HG03442 (cell line): Measurements from ENCODE around the gene COX7B.
"Not testable (repeated sequence)": the region's sequence is repeated elsewhere in the genome, so short reads cannot be mapped to it uniquely, and the experiment has no call there.

Experiments used
- ATAC-seq: cut with Tn5 transposase; IDR thresholded peaks from one replicate; pipeline ENCODE4 v1.9.1; 2021; ENCODE audit warnings: mild to moderate bottlenecking, moderate library complexity; ENCODE audit not compliant: unreplicated experiment

Gene COX7B

GRCh38 chrX:77899081-77899828 lies at the start of gene COX7B:
TSS of gene COX7B (plus strand) at chrX:77899468. CDS start at chrX:77899554, 86 bp downstream.
- peak; percentile 61 for ATAC-seq

DNA sequence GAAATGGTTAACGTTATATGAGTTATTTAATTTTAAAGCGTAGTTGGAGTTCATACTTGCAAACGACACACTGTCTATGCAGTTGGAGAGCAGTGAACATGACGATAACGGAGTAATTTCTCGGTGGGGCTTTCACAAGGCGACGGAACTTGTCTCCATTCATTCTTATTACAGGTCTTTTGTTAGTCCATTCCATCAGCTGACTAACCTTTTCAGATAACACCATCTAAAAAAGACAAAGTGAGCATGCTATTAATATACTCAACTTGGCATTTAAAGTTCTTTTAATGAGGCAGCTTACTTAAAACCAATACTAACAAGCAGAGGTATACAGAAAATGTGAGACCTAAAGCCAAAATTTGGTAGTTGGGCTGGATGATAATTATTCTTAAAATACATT lies 23.9 kb upstream of the COX7B start:
- no peak for ATAC-seq

DNA sequence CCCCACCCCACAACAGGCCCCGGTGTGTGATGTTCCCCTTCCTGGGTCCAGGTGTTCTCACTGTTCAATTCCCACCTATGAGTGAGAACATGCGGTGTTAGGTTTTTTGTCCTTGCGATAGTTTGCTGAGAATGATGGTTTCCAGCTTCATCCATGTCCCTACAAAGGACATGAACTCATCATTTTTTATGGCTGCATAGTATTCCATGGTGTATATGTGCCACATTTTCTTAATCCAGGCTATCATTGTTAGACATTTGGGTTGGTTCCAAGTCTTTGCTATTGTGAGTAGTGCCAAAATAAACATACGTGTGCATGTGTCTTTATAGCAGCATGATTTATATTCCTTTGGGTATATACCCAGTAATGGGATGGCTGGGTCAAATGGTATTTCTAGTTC lies 17.9 kb upstream of the COX7B start:
- ATAC-seq, result not testable (repeated sequence)

- ATAC-seq, result no peak
Measured at GRCh38 chrX:77892887-77893286, 6.4 kb upstream of the COX7B start.

- no peak for ATAC-seq
Measured at GRCh38 chrX:77893713-77894112, 5.6 kb upstream of the COX7B start.

DNA sequence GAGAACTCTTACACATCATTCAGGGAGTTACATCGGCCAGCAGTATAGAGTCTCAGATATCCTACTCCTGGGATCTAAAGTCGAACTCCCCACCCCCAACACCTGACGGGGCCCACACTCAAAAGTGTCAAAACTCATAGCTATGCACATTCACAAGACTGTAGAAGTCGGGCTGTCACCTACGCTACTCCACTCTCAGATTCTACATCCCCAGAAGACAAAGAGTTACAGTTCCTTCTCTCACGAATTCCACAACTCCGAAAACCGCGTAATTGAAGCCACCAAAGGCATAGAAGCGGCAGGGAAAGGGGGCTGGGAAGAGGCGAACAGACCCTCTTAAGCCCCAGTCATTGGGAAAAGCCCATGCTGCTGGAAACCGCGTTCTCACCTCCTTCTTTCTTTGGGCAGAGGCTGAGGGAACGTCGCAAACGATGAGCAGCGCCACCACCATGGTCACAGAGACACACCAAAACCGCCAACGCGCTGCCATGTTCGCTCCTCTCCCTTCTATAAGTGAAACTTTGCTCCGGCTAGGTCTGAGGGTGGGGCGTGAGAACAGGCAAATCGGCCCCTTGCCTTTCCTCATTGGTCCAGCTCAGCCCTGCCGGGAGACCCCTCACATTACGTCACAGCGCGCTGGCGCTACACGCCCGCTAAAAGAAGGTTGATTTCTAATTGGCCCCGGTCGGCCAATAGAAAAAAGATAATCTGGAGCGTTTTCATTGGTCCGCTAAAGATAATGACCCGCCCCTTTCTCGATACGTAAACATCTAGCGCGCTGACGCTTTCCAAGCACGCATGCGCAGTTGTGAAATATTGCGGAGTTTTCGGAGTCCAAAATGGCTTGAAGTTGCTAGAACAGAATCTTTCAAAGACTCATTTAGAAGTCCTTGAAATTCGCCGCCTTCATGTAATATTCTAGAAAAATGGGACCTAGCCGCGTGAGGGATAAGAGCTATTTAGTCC lies 4.1 kb upstream of the COX7B start, which contains the start of gene MAGT1:
TSS of gene MAGT1 (minus strand) at position 515 of the 966 bp plus-strand sequence. CDS start at position 490, 25 bp downstream.
- peak; percentile 93 for ATAC-seq

DNA sequence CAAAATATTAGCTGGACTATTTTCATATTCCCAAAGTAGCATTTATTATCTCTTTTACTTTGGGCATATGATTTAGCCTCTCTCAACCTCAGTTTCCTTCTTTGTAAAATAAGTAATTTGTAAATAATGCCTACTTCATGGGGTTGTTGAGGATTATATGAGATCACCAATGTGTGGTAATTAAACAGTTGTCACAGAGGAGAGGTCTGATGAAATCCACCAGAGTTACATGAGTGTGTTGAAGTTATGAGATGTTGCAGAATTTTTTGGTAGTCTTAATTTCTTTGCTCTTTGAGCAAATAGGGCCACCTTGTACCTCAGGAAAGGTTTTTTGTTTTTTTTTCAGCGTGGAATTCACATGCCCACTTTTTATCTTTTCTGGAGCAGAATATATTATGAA lies 1.4 kb downstream of the COX7B start:
- no peak for ATAC-seq

- ATAC-seq, result no peak
Measured at GRCh38 chrX:77901506-77901905, 2.2 kb downstream of the COX7B start.

DNA sequence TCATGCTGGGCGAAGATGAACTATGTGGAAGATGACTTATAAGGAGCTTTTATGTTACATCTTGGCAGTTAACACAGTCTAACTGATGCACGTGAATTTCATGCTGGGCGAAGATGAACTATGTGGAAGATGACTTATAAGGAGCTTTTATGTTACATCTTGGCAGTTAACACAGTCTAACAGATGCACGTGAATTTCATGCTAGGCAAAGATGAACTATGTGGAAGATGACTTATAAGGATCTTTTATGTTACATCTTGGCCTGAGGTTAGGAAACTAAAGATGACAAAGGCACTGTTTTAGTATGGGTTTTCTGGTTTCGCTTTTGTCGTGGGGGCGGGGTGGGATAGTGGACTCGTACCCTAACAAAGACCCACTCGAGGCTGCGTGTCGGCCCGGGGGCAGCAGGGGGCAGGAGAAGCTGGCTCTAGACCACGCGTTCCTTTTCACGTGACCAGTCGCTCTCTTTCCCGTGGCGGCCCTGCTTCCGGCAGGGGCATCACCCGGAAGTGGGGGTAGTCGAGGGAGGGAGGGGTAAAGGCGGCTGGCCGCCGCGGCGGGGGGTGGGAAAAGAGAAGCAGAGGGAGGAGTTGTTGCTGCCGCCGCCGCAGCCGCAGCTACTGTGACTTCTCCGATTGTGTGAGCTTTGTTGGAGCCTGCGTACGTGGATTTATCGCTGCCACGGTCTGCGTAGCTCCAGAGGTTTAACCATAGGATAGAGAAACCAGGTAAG lies 11.0 kb downstream of the COX7B start, which contains the start of gene ATP7A:
TSS of gene ATP7A (plus strand) at position 586 of the 733 bp plus-strand sequence. CDS start 60,949 bp downstream, outside the sequence.
- peak; percentile 96 for ATAC-seq

GRCh38 chrX:77917294-77917933 lies 18.1 kb downstream of the COX7B start:
- no peak for ATAC-seq

GRCh38 chrX:77918568-77918967 lies 19.3 kb downstream of the COX7B start:
- no peak for ATAC-seq

DNA sequence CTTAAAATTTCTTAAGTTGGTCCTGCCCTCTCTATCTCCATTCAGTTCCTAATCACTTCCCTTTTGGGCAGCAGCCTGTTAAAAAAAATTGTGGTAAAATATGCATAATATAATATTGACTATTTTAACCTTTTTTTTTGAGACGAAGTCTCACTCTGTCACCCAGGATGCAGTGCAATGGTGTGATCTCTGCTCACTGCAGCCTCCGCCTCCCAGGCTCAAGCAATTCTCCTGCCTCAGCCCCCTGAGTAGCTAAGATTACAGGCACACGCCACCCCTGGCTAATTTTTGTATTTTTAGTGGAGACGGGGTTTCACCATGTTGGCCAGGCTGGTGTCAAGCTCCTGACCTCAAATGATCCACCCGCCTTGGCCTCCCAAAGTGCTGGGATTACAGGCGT lies 20.1 kb downstream of the COX7B start:
- not testable (repeated sequence) for ATAC-seq

DNA sequence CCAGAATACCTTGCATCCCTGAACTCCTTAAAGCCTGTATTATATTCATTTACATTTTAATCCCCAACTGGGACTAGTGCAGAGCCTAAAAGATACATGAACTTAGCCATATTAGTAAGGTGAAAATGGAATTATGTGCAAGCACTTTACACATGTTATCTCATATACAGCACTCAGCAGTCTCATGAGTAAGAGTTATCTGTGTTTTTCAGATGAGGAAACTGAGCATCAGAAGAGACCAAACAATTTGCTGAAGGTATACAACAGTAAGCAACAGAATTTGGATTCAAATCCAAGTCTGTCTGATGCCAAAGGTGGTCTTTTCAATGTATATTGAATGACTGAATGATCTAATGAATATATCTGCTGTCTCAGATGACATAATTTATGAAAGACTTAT lies 23.5 kb downstream of the COX7B start:
- ATAC-seq, result no peak

- ATAC-seq, result no peak
Measured at GRCh38 chrX:77924320-77924859, 25.1 kb downstream of the COX7B start.

- ATAC-seq, result no peak
Measured at GRCh38 chrX:77925764-77926163, 26.5 kb downstream of the COX7B start.

GRCh38 chrX:77930581-77930980 lies 31.3 kb downstream of the COX7B start:
- no peak for ATAC-seq

DNA sequence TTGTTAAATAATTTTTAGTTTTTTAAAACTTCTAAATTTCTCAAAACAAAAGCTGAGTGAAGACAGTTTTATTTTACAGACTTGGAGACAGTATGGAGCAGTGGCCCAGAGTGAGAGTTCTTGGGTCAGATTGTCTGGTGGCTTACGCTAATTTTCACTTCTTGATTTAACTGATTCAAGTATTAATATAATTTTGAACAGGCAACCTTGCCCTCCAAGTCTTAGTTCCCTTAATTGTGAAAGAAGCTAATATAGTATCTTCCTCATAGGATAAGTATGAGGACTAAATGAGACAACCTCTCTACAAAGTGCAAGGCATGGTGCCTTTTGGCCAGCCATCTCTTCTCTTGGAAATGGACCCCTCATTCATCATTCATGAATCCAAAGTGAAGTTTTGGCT lies 36.6 kb downstream of the COX7B start:
- no peak for ATAC-seq

GRCh38 chrX:77936299-77936698 lies 37.0 kb downstream of the COX7B start:
- no peak for ATAC-seq

DNA sequence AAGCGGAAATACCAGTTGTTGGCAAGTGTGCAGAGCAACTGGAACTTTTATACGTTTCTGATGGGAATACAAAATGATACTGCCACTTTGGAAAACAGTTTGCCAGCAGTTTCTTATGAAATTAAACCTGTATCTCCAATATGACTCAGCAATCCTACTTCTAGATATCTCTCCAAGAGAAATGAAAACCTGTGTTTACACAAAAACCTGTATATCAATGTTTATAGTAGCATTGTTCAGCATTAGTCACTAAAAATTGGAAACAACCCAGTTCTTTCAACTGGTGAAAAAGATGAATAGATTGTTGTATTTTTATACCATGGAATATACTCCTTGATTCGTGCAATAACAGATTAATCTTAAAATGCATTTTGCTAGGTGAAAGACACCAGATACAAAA lies 38.0 kb downstream of the COX7B start:
- ATAC-seq, result no peak

- ATAC-seq, result no peak
Measured at GRCh38 chrX:77938083-77938680, 38.9 kb downstream of the COX7B start.
